Liver (tissue), 3 donors: Measurements from ENCODE around the gene LAMC3.

ENCODE experiments used
- ATF3 ChIP-seq: IDR thresholded peaks from 2 replicates; pipeline ENCODE4 v1.6.1; 2016; ENCODE audit warnings: antibody characterized with exemption
- CTCF ChIP-seq: fragments of 150-350 bp; IDR thresholded peaks from 2 replicates; pipeline ENCODE4 v1.5.1; 2017; ENCODE audit warnings: improper control_type of control experiment, low read depth, low read length; ENCODE audit not compliant: missing input control
- FOXA2 ChIP-seq: IDR thresholded peaks from 2 replicates; pipeline ENCODE4 v1.6.1; 2016; ENCODE audit warnings: antibody characterized with exemption
- GABPA ChIP-seq, 2 donors: IDR thresholded peaks in 1 of 2; conservative IDR thresholded peaks in 1 of 2; 2 replicates each; pipeline ENCODE4 v1.6.1; 2016; ENCODE audit warnings: antibody characterized with exemption in 2 of 2, mild to moderate bottlenecking in 1 of 2, moderate library complexity in 1 of 2
- HNF4A ChIP-seq, 2 donors: conservative IDR thresholded peaks; 2 replicates each; pipeline ENCODE4 v1.6.1; 2016; ENCODE audit warnings: antibody characterized with exemption in 2 of 2, mild to moderate bottlenecking in 2 of 2
- HNF4G ChIP-seq: IDR thresholded peaks from 2 replicates; pipeline ENCODE4 v1.6.1; 2016; ENCODE audit warnings: antibody characterized with exemption
- JUND ChIP-seq, 2 donors: IDR thresholded peaks; 2 replicates each; pipeline ENCODE4 v1.6.1; 2016; ENCODE audit warnings: antibody characterized with exemption in 2 of 2
- MAX ChIP-seq: IDR thresholded peaks from 2 replicates; pipeline ENCODE4 v1.6.1; 2016; ENCODE audit warnings: antibody characterized with exemption
- RAD21 ChIP-seq, 2 donors: IDR thresholded peaks; 2 replicates each; pipeline ENCODE4 v1.6.1; 2016; ENCODE audit warnings: antibody characterized with exemption in 2 of 2, mild to moderate bottlenecking in 2 of 2
- REST ChIP-seq: IDR thresholded peaks from 2 replicates; pipeline ENCODE4 v1.6.1; 2016; ENCODE audit warnings: antibody characterized with exemption, mild to moderate bottlenecking
- SP1 ChIP-seq: IDR thresholded peaks from 2 replicates; pipeline ENCODE4 v1.6.1; 2018; ENCODE audit warnings: antibody characterized with exemption, mild to moderate bottlenecking
- TAF1 ChIP-seq: conservative IDR thresholded peaks from 2 replicates; pipeline ENCODE4 v1.6.1; 2016; ENCODE audit warnings: antibody characterized with exemption, mild to moderate bottlenecking
- YY1 ChIP-seq: IDR thresholded peaks from 2 replicates; pipeline ENCODE4 v1.6.1; 2016; ENCODE audit warnings: antibody characterized with exemption, mild to moderate bottlenecking
- ZBTB33 ChIP-seq: IDR thresholded peaks from 2 replicates; pipeline ENCODE4 v1.6.1; 2016; ENCODE audit warnings: antibody characterized with exemption
- donor health status: healthy.
- donor health status: healthy.

GRCh38 chr9:131126059-131126426 lies 117.1 kb downstream of the LAMC3 start:
- TF ChIP-seq CTCF (no peak), TAF1 (no peak), SP1 (no peak), YY1 (no peak), ZBTB33 (no peak), JUND (IDR thresholded peaks at IDR 0.05) (no peak), MAX (no peak), REST (no peak), HNF4G (no peak), RAD21 (IDR thresholded peaks at IDR 0.05) (no peak), GABPA (IDR thresholded peaks at IDR 0.05 in 1 of 2, conservative IDR thresholded peaks at IDR 0.05 in 1 of 2) (no peak), ATF3 (no peak), HNF4A (conservative IDR thresholded peaks at IDR 0.05) (peak; percentile 53 to 72), FOXA2 (no peak)
